DOHH2 (cell line): ENCODE results near the gene NT5DC1.

ENCODE experiments used
- CTCF ChIP-seq: fragments of 200-600 bp; sonication (generic); IDR thresholded peaks from one replicate; pipeline ENCODE4 v1.5.1; 2014; ENCODE audit warnings: antibody characterized with exemption, mild to moderate bottlenecking, low read depth, low read length; ENCODE audit not compliant: poor library complexity, severe bottlenecking
- EZH2phosphoT487 ChIP-seq: fragments of 200-600 bp; sonication (generic); IDR thresholded peaks from 2 replicates; pipeline ENCODE4 v1.6.1; 2017; ENCODE audit warnings: borderline replicate concordance, mild to moderate bottlenecking, antibody characterized with exemption, low read length, moderate library complexity, mixed read lengths

GRCh38 chr6:116064666-116065065 lies 36.0 kb upstream of the NT5DC1 start:
- TF ChIP-seq CTCF (no peak), EZH2phosphoT487 (no peak)
